K562 (cell line): ENCODE measurements around the gene BRD4. TPM values are rescaled to one million over a fixed set of nuclear protein-coding genes. Genes with fewer than 3 reads are reported as not detected.

Experiments
- CBX2 ChIP-seq: fragments of 200-600 bp; sonication (generic); IDR thresholded peaks from one replicate; pipeline ENCODE4 v1.6.1; 2012; ENCODE audit warnings: mild to moderate bottlenecking, low read length, inconsistent platforms; ENCODE audit not compliant: insufficient read depth, poor library complexity, severe bottlenecking
- ELF1 ChIP-seq: fragments of 200-800 bp; sonication (Bioruptor generic); IDR thresholded peaks from 2 replicates; pipeline ENCODE4 v1.6.1; 2016; ENCODE audit warnings: missing genetic modification characterization, missing compliant biosample characterization
- FOXJ2 ChIP-seq: fragments of 200-800 bp; sonication (Bioruptor generic); IDR thresholded peaks from 2 replicates; pipeline ENCODE4 v1.6.1; 2016; ENCODE audit warnings: missing genetic modification characterization, missing compliant biosample characterization
- MECOM ChIP-seq: fragments of 250-450 bp; sonication (Bioruptor Pico); IDR thresholded peaks from 2 replicates; pipeline ENCODE4 v1.8.0; 2022; ENCODE audit warnings: inconsistent platforms
- NFRKB ChIP-seq: fragments of 450-650 bp; IDR thresholded peaks from 2 replicates; pipeline ENCODE4 v1.6.1; 2016; ENCODE audit warnings: low read depth
- NR2C2 ChIP-seq, 2 experiments: fragments of 200-800 bp in 1 of 2; sonication (Bioruptor generic) in 1 of 2; sonication (generic) in 1 of 2; formaldehyde crosslinking in 1 of 2; IDR thresholded peaks; 2 replicates each; pipeline versions ENCODE4 v1.6.1 to v1.8.0; 2016 to 2022; ENCODE audit warnings: mild to moderate bottlenecking in 1 of 2, missing compliant biosample characterization in 1 of 2, missing genetic modification characterization in 1 of 2, missing genetic modification reagents in 1 of 2
- NUFIP1 ChIP-seq: fragments of 450-650 bp; IDR thresholded peaks from 2 replicates; pipeline ENCODE4 v1.6.1; 2018; ENCODE audit not compliant: partially characterized antibody
- POLR2A ChIP-seq: fragments of 450-650 bp; conservative IDR thresholded peaks from 2 replicates; pipeline ENCODE4 v1.6.1; 2016
- POLR3G ChIP-seq: IDR thresholded peaks from 2 replicates; pipeline ENCODE4 v1.6.1; 2011; ENCODE audit not compliant: insufficient read length, insufficient replicate concordance; ENCODE audit errors: extremely low read depth
- RCOR1 ChIP-seq, 2 experiments: IDR thresholded peaks; 2 replicates each; pipeline ENCODE4 v1.6.1; 2012; ENCODE audit warnings: low read depth in 2 of 2, low read length in 2 of 2, borderline replicate concordance in 1 of 2, improper control_type of control experiment in 1 of 2
- SAP30 ChIP-seq: fragments of 200-600 bp; sonication (generic); IDR thresholded peaks from 2 replicates; pipeline ENCODE4 v1.6.1; 2012; ENCODE audit warnings: borderline replicate concordance, low read depth, mild to moderate bottlenecking, moderate library complexity, low read length, control low read depth, inconsistent platforms; ENCODE audit not compliant: insufficient read depth, poor library complexity, severe bottlenecking
- ZNF165 ChIP-seq: fragments of 250-450 bp; sonication (Bioruptor Pico); IDR thresholded peaks from 2 replicates; pipeline ENCODE4 v1.4.0; 2020; ENCODE audit warnings: borderline replicate concordance
- ZNF695 ChIP-seq: fragments of 450-650 bp; formaldehyde crosslinking; IDR thresholded peaks from 2 replicates; pipeline ENCODE4 v1.4.0; 2020; ENCODE audit warnings: mild to moderate bottlenecking, moderate library complexity
- ZNF778 ChIP-seq: fragments of 450-650 bp; formaldehyde crosslinking; IDR thresholded peaks from 2 replicates; pipeline ENCODE4 v1.4.0; 2020; ENCODE audit warnings: mild to moderate bottlenecking, moderate library complexity
- ZNF830 ChIP-seq: fragments of 250-450 bp; sonication (Bioruptor Pico); IDR thresholded peaks from 2 replicates; pipeline ENCODE4 v1.5.0; 2021; ENCODE audit warnings: mild to moderate bottlenecking
- polyA plus RNA-seq, 8 experiments: library from polyadenylated mRNA; depleted of rRNA in 4 of 8; stranded (reverse) in 5 of 8; unstranded in 3 of 8; fragments of >200 nt; fragmentation: Nextera tagmentation in 2 of 8; fragmentation: Illumina TruSeq in 1 of 8; extraction: Ambion mirVana in 2 of 8; extraction: Trizol in 1 of 8; gene quantifications; 2 replicates each; pipeline versions ENCODE4 v1.2.1 to v1.2.3, GENCODE V29; 2011 to 2014; ENCODE audit warnings: inconsistent platforms in 1 of 8, missing spikeins in 1 of 8
- total RNA-seq, 7 experiments: library from RNA; depleted of rRNA in 6 of 7; stranded (reverse); fragments of >200 nt in 6 of 7; fragmentation: Illumina TruSeq in 2 of 7; extraction: Trizol in 2 of 7; gene quantifications; 2 replicates each; pipeline versions ENCODE4 v1.2.1 to v1.2.3, GENCODE V29; 2011 to 2021; ENCODE audit warnings: low replicate concordance in 1 of 7
- TF ChIP-seq, protein P1 (sequence below): sonication (generic); formaldehyde crosslinking; IDR thresholded peaks from 2 replicates; pipeline ENCODE4 v1.8.0; 2022; ENCODE audit warnings: mild to moderate bottlenecking, missing genetic modification reagents
- TF ChIP-seq, protein P2 (sequence below): sonication (generic); IDR thresholded peaks from 2 replicates; pipeline ENCODE4 v1.6.1; 2016
- TF ChIP-seq, protein P3 (sequence below): fragments of 450-650 bp; conservative IDR thresholded peaks from 2 replicates; pipeline ENCODE4 v1.6.1; 2016; ENCODE audit warnings: missing genetic modification characterization, low read depth, mild to moderate bottlenecking, control low read depth, missing compliant biosample characterization
- TF ChIP-seq, protein P4 (sequence below): sonication (generic); formaldehyde crosslinking; IDR thresholded peaks from 2 replicates; pipeline ENCODE4 v1.4.0; 2020; ENCODE audit warnings: mild to moderate bottlenecking, missing genetic modification reagents

Gene BRD4
- total and polyA plus RNA-seq, 9 of the 15 experiments (the other 6 are each of a cell fraction or from before 2014, with no cell fraction given), result 1.8 to 105 (median 15.6) TPM

DNA sequence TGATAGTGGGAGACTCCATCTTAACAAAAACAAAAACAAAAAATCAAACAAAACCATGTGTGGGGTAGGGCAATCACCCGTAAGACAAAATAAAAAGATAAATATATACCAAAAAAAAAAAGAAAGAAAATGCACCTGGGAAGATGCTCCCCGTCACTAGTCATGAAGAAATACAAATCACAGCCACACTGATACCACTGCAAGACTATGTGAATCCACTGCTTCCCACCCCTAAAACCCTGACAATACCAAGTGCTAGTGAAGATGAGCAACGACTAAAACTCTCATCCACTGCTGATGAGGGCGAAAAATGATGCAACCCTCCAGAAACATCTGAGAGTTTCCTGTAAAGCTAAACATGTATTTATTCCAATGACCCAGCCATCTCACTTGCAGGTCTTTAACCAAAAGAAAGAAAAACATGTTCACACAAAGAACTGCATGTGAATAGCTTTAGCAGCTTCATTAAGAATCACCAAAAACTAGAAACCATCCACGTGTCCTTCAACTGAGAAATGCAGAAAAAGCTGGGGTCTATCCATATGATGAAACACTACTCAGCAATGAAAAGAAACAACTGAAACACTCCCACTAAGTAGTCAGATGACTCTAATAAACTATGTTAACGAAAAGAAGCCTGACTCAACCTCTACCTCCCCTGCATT lies 31.7 kb downstream of the BRD4 start (continued):
- no peak for TF ChIP-seq POLR3G
- peak; percentile 35; the same call in 1 of the 2 replicates for TF ChIP-seq NFRKB
- TF ChIP-seq NUFIP1, result no peak
- TF ChIP-seq ELF1 (tag), result 0 out of 2 replicates have a peak, but pooled peaks have one; percentile 26
- TF ChIP-seq, protein P1, sequence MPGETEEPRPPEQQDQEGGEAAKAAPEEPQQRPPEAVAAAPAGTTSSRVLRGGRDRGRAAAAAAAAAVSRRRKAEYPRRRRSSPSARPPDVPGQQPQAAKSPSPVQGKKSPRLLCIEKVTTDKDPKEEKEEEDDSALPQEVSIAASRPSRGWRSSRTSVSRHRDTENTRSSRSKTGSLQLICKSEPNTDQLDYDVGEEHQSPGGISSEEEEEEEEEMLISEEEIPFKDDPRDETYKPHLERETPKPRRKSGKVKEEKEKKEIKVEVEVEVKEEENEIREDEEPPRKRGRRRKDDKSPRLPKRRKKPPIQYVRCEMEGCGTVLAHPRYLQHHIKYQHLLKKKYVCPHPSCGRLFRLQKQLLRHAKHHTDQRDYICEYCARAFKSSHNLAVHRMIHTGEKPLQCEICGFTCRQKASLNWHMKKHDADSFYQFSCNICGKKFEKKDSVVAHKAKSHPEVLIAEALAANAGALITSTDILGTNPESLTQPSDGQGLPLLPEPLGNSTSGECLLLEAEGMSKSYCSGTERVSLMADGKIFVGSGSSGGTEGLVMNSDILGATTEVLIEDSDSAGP (CRISPR knock-in tag), result no peak
- no peak for TF ChIP-seq NR2C2 (CRISPR knock-in tag; IDR thresholded peaks at IDR 0.05)
- TF ChIP-seq NR2C2 (tag; IDR thresholded peaks at IDR 0.05), result peak; percentile 56
- TF ChIP-seq MECOM (CRISPR knock-in tag), result peak; percentile 92
- TF ChIP-seq POLR2A, result no peak
- peak in 1 of 2 experiments; percentile 79; a peak in 1 of 4 replicates for TF ChIP-seq RCOR1 (IDR thresholded peaks at IDR 0.05; ENCODE audit: borderline replicate concordance in 1 of 2, low read depth in 2 of 2, low read length in 2 of 2)
- no peak for TF ChIP-seq ZNF695 (CRISPR knock-in tag)
- TF ChIP-seq, protein P2, sequence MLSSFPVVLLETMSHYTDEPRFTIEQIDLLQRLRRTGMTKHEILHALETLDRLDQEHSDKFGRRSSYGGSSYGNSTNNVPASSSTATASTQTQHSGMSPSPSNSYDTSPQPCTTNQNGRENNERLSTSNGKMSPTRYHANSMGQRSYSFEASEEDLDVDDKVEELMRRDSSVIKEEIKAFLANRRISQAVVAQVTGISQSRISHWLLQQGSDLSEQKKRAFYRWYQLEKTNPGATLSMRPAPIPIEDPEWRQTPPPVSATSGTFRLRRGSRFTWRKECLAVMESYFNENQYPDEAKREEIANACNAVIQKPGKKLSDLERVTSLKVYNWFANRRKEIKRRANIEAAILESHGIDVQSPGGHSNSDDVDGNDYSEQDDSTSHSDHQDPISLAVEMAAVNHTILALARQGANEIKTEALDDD, result 0 out of 2 replicates have a peak, but pooled peaks have one; percentile 15
- no peak for TF ChIP-seq ZNF165
- TF ChIP-seq ZNF778 (CRISPR knock-in tag), result no peak
- TF ChIP-seq FOXJ2, result peak; percentile 83; the same call in 1 of the 2 replicates
- TF ChIP-seq, protein P3, sequence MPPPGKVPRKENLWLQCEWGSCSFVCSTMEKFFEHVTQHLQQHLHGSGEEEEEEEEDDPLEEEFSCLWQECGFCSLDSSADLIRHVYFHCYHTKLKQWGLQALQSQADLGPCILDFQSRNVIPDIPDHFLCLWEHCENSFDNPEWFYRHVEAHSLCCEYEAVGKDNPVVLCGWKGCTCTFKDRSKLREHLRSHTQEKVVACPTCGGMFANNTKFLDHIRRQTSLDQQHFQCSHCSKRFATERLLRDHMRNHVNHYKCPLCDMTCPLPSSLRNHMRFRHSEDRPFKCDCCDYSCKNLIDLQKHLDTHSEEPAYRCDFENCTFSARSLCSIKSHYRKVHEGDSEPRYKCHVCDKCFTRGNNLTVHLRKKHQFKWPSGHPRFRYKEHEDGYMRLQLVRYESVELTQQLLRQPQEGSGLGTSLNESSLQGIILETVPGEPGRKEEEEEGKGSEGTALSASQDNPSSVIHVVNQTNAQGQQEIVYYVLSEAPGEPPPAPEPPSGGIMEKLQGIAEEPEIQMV (tag), result no peak
- no peak for TF ChIP-seq SAP30
- TF ChIP-seq CBX2, result no peak
- no peak for TF ChIP-seq ZNF830
- TF ChIP-seq, protein P4, sequence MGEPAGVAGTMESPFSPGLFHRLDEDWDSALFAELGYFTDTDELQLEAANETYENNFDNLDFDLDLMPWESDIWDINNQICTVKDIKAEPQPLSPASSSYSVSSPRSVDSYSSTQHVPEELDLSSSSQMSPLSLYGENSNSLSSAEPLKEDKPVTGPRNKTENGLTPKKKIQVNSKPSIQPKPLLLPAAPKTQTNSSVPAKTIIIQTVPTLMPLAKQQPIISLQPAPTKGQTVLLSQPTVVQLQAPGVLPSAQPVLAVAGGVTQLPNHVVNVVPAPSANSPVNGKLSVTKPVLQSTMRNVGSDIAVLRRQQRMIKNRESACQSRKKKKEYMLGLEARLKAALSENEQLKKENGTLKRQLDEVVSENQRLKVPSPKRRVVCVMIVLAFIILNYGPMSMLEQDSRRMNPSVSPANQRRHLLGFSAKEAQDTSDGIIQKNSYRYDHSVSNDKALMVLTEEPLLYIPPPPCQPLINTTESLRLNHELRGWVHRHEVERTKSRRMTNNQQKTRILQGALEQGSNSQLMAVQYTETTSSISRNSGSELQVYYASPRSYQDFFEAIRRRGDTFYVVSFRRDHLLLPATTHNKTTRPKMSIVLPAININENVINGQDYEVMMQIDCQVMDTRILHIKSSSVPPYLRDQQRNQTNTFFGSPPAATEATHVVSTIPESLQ (CRISPR knock-in tag), result no peak
